HG02610 (cell line): ENCODE results near the gene TMEM184B.
"Not testable (repeated sequence)": the region's sequence is repeated elsewhere in the genome, so short reads cannot be mapped to it uniquely, and the experiment has no call there.

ENCODE experiments used
- ATAC-seq: cut with Tn5 transposase; IDR thresholded peaks from one replicate; pipeline ENCODE4 v1.9.1; 2021; ENCODE audit warnings: mild to moderate bottlenecking, moderate library complexity; ENCODE audit not compliant: unreplicated experiment

Gene TMEM184B

DNA sequence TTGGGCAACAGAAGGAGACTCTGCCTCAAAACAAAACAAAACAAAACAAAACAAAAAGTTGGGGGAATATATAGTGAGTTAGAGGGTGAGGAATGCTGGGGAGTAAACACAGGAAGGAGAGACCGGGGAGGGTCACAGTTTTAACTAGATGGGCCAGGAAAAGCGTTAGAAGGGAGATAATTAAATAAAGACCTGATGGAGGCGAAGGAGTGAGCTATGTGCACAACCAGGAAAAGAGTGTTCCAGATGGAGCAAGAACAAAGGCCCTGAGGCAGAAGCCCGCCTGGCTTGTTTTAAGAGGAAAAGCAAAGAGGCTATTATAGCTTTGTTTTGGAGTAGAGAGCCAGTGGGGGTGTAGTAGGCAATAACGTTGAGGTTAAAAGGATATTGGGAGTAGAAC, 86.4 kb downstream of the TMEM184B start:
- no peak for ATAC-seq

DNA sequence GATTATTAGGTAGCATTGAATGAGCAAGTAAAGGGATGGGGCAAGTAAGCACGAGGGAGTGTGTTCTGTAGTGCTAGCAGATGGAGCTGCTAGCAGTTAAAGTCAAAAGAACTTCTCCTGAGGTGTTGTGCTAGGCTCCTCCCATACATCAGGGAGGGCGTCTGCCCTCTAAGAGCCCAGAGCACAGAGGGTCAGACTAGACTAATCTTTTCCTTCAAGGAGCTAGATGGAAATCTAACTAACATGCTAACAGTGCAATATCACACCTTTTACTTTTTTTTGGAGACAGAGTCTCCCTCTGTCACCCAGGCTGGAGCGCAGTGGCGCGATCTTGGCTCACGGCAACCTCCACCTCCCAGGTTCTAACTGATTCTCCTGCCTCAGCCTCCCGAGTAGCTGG, 88.0 kb downstream of the TMEM184B start:
- ATAC-seq: no peak

DNA sequence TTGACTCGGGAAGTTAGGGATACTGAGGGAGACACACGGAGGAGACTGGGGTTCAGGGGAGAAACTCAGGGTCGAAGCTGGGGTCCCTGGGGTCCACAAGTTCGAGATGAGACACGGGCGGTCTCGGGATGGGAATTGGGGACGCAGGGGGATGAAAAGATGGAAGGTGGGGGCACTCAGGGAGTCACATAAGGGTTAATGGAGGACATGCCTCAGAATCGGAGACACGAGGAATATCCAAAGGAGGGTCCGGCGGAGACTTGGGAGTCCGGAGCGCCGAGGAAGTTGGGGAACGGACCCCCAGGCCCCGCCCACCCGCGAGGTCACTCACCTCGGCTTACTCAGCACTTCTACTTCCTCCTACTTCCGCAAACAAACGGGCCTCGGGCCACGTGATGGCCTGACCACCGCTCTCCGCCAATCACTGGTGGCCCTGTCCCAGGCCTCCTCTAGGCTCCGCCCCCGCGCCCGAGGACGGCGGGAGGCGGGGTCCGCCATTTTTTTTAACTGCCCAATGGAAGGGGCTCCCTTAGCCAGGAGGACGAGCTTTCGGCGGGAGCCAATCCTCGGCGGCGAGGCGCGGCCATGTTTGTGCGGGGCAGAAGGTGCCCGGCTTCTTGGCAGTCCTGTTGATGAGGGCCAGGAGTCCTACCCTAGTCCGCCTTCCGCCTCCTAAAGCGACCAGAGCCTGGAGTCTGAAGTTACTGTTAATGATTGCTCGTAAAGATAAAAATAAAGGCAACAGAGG, 91.2 kb downstream of the TMEM184B start, which contains the start of gene PLA2G6:
TSS of gene PLA2G6 (minus strand) at position 378 of the 748 bp plus-strand sequence. CDS start 12,404 bp downstream, outside the sequence.
- ATAC-seq: peak; percentile 83

DNA sequence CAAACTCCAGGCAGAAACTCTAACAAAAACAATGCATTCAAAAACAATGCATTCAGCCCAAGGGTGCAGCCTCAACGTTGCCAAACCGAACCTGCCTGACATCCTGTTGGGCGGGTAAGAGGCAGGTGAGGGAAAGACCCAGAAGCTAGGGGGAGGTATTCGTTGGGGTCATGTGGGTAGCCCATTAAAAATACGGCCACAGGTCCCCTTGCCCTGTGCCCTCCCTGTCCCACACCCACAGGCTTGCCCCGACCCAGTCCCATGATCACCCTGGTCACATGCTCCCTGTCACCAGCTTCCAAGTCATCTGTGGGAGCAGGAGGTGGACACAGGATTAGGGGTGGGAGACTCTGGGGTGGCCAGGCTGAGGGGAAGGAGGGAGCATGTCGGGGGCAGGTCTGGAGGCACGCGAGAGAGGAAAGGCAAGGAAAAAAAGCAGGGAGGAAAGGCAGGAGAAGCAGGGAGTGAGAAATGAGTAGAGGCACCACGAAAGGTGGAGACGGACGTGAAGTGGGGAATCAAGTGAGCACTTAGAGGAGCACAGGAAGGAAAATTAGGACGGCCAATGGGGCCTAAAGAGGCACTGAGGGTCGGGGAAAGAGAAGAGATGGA, 91.9 kb downstream of the TMEM184B start:
- ATAC-seq: no peak

DNA sequence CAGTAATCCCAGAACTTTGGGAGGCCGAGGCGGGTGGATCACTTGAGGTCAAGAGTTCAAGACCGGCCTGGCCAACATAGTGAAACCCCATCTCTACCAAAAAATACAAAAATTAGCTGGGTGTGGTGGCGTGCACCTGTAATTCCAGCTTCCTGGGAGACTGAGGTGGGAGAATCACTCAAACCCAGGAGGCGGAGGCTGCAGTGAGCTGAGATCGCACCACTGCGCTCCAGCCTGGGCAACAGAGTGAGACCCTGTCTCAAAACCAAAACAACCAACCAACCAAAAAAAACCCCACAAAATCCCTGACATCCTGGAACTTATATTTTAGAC, 94.2 kb downstream of the TMEM184B start:
- ATAC-seq: not testable (repeated sequence)

DNA sequence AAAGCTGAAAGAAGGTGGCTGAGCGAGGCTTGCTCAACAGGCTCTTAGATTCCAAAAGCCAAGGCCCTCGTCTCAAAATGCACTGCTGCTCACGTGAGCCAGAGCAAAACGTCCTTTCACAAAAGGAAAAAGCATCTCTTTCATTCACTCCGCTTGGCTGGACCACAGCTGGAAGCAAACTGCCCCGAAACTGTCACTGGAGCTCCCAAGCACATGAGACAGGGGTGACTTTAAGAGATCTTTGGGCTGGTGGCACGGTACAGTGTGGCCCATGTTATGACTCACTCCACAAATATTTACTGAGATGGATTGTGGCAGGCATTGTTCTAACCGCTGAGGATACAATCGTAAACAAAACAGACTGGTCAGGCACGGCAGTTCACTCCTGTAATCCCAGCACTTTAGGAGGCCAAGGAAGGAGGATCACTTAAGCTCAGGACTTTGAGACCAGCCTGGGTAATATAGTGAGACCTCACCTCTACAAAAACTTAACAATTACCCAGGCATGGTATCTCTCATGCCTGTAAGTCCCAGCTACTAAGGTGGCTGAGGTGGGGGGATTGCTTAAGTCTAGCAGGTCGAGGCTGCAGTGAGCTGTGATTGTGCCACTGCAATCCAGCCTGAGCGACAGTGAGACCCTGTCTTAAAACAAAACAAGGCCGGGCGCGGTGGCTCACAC, 94.7 kb downstream of the TMEM184B start:
- ATAC-seq: no peak

DNA sequence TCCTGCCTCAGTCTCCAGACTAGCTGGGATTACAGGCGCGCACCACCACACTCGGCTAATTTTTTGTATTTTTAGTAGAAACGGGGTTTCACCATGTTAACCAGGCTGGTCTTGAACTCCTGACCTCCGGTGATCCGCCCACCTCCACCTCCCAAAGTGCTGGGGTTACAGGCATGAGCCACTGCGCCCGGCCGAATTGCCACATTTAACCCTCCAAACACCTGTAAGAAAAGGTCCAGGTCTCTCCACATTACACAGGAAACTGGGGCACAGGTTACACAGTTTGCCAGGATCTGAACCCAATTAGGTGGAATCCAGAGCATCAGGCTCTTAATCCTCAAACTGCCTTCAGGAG, 95.3 kb downstream of the TMEM184B start:
- ATAC-seq: not testable (repeated sequence)

DNA sequence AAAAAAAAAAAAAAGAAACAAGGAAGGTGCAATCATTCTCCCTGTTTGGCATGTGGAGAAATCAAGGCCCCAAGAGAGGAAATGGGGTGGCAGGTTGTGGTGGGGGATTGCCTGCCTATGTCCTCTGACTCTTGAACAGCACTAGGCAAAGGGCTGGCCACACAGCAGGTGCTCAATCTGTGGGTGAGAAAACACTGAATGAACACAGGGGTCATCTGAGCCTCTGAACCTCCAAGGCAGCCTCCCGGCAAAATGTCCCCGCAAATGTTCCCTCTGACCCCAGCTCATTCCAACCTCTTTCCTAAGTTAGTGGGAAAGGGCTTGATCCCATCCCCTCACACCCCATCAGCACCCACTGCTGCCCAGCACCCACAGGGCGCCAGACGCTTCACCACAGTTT, 95.8 kb downstream of the TMEM184B start:
- ATAC-seq: no peak

DNA sequence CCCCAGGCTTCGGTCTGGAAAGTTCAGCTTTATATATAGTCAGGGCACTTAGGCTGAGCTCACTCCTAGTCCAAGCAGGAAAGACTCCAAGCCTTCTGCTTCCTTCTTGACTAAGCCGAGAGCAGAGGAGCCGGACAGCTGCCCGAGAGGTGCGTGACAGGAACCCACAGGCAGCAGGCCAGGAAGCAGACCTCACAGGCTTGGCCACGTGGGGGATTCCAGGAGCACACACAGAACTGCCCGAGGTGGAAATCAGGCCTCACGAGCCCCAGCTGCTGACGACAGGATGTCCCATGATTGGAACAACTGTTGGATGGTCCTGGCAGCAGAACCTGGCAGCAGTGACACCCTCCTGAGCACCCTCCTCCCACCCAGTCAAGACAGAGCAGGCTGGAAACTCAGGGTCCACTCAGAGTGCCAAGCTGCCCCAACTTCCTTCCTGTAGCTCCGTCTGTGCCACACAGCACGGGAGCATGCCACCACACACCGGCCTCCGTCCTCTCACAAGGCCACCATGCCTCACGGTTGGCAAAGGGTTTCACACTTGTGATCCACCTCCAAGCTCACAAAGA, 96.6 kb downstream of the TMEM184B start:
- peak; percentile 34 for ATAC-seq

DNA sequence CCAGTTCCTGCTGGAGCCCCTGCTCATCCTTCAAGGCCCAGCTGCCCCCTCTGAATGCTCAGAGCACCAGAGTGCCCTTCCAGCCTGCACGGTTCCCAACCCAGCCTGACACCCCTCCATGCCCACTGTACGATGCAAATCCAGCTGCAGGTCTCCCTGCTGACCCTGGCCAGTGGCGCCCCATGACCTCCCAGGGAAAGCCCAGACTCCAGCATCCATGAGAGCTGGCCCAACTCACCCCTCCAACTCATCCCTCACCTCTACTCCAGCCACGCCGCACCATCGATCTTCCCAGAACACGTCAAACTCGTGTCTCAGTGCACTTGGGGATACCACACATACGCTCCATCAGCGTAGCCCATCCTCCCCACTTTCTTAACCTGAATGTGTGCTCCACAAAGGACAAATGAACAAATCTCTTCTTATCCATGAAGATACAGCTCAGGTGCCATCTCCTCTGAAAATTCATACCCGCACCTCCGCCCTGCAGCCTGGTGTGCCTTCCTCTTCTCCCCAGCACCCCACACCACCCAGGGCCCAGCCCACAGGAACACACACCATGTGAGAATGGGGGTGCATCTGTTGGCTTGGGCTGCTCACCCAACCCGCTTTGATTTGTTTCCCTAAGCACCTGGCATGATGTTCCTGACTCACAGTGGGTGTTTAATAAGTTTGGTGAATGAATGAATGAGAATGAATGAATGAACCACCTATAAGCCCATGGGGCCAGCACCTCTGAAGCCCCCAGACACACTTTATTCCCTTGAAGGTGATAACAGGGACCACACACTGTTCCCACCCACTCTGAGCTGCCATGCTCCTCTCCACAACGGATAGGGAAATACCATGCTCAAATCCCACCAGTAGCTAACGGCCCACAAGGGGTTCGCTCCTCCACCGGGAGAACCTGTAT, 97.3 kb downstream of the TMEM184B start:
- no peak for ATAC-seq

DNA sequence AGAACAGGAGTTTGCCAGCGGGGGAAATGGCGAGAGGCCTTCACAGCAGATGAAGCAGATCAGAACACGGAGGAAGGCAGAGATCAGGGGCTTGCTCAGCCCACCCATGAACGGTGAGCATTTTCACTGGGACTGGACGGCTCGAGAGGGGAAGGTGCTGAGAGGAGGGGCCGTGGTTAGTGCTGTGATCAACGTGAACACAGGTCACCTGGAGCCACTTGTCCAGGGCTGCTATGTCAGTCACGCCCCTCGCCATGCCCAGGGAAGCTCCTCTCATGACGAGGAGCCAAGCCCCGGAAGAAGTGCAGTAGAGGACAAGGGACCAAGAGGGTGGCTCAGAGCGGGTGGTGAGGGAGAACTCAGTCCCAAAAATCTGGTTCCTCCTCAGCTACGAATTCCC, 98.2 kb downstream of the TMEM184B start:
- ATAC-seq: no peak

DNA sequence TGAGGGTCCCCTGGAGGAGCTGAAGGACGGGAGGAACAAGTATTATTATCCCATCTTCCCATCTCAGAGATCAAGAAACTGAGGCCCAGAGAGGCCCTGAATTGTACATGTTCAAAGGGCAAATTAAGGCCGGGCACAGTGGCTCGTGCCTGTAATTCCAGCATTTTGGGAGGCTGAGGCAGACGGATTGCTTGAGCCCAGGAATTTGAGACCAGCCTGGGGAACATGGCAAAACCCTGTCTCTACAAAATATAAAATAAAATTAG, 99.2 kb downstream of the TMEM184B start:
- ATAC-seq: no peak

DNA sequence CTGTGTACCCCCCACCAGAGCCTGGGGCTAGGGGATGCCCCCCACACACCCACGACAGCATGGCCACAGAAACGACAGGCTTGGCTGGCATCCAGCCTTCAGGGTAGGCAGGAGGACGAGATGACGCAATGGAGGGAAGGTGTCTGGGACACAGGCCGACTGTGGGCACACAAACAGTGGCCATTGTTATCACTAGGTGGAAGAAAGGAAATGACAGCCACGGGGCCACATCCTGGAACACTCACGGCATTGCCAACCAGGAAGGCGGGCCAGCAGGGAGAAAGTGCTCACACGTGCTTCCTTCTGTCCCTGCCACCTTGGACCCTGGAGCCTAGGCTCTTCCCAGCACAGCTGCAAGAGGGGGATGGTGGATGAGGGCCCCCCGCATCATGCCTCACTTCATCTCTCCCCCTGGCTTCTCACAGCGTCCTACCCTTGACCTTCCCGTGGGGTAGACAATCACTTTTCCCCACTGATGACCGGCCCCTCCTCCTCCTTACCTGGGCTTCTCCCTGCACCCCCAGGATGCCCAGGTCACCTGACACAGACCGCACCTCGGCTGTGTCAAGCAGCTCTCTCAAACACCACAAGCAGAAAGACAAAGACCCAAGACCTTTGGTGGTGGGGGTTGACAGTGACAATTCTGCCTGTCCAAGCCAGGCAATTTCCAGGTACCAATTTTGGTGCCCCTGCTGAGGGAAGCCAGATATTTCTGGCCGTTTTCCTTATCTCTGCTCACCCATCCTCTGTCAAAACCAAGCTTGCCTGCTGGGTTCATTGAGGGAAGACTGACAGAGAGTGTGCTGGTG, 99.8 kb downstream of the TMEM184B start:
- ATAC-seq: no peak

DNA sequence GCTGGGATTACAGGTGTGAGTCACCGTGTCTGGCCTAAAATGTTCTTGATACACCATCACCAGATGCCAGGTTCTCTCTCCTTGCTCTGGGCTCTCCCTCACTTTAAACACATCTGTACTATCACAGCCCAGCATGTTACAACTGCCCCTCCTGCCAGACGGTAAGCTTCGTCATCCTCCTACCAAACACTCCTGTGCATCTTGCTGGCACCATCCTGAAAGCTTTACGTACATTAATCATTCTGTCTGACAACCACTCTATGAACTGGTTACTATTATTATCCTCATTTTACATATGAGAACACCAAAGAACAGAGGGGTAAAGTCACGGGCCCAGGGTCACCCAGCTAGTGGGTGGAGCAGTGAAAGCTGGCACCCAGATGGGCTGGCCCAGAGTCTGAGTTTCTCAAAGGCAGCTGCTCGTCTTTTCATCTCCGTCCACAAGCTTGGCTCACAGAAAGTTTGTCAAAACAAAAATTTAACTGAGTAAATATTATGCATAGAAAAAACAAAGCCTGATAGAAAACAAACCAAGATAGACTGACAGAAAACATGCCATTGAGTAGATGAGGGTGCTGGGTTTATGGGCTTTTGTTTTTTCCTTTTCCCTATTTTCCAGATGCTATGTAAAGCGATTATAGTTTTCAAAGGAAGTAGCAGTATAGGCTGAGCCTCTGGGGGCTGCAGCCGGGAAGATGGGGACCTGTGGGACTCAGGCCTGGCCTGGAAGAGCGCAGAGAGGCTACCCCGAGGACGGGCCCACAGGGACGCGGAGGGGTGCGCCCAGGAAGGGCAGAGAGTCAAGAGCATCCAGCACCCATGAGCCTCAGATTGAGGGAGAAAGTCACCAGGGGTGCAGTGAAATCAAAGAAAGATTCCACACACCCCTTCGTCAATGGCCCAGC, 100.6 kb downstream of the TMEM184B start:
- no peak for ATAC-seq

DNA sequence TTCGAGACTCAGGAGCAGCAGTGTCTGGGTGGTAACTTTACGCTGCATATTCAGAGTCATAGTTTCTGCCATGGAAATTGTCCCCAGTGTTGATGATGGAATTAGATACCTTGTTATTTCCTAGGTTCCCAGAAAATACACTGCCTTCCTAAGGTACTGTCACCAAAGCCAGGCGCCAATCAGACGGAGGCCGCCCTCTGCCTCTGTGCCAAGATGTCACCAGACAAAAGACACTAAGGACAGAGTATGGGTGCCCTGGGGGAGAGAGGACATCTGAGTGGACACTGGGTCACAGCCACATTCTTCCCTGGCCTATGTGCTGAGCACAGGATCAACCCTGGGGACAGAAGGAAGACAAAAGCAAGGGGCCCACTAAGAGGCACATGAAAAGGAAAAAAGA, 102.3 kb downstream of the TMEM184B start:
- no peak for ATAC-seq
